Lung (tissue), 12 donors: ENCODE results near the gene PKIG. TPM values are rescaled to one million over a fixed set of nuclear protein-coding genes. Genes with fewer than 3 reads are reported as not detected.

Source experiments
- ATAC-seq: fragments of 200-7000 bp; cut with Tn5 transposase; one replicate; pipeline ENCODE4 v1.9.1; 2020; ENCODE audit warnings: moderate number of reproducible peaks; ENCODE audit not compliant: insufficient read depth, low FRiP score
- DNase-seq, 3 donors: peaks; one replicate each; pipeline ENCODE4 v3.0.0-alpha.2; 2013 to 2017
- H3K27ac ChIP-seq, 2 donors: one replicate each; pipeline ENCODE4 v1.5.1; 2013; ENCODE audit warnings: mild to moderate bottlenecking in 2 of 2, moderate library complexity in 2 of 2, control low read depth in 1 of 2, inconsistent platforms in 1 of 2, low read depth in 1 of 2, low read length in 1 of 2
- H3K27me3 ChIP-seq, 3 donors: one replicate each; pipeline ENCODE4 v1.5.1; 2013; ENCODE audit warnings: low read length in 2 of 3; ENCODE audit not compliant: control insufficient read depth in 3 of 3, insufficient read depth in 3 of 3
- H3K36me3 ChIP-seq, 4 donors: one replicate each; pipeline ENCODE4 v1.5.1; 2013; ENCODE audit warnings: low read length in 4 of 4, mild to moderate bottlenecking in 1 of 4, moderate library complexity in 1 of 4; ENCODE audit not compliant: control insufficient read depth in 4 of 4, insufficient read depth in 4 of 4
- H3K4me1 ChIP-seq, 5 donors: one replicate each; pipeline ENCODE4 v1.5.1; 2013; ENCODE audit warnings: low read length in 5 of 5, mild to moderate bottlenecking in 2 of 5, moderate library complexity in 1 of 5; ENCODE audit not compliant: control insufficient read depth in 5 of 5, insufficient read depth in 5 of 5
- H3K4me3 ChIP-seq: one replicate; pipeline ENCODE4 v1.5.1; 2013; ENCODE audit warnings: mild to moderate bottlenecking, control low read depth, moderate library complexity
- H3K9ac ChIP-seq, 2 donors: one replicate each; pipeline ENCODE4 v1.5.1; 2013; ENCODE audit warnings: low read length in 2 of 2, control low read depth in 1 of 2; ENCODE audit not compliant: insufficient read depth in 1 of 2
- H3K9me3 ChIP-seq, 4 donors: one replicate each; pipeline ENCODE4 v1.5.1; 2013; ENCODE audit warnings: low read length in 3 of 4, mild to moderate bottlenecking in 1 of 4, moderate library complexity in 1 of 4; ENCODE audit not compliant: control insufficient read depth in 4 of 4, insufficient read depth in 3 of 4
- WGBS, 2 donors: extraction: QIAGEN DNeasy Blood & Tissue Kit; methylation state at CpG; one replicate each; pipeline ENCODE4 v1.1.7; 2013; 5-methylcytosine and 5-hydroxymethylcytosine counted together
- polyA plus RNA-seq, 2 donors: library from polyadenylated mRNA; stranded (reverse); fragments of 200-250 nt; gene quantifications; one replicate each; pipeline ENCODE4 v1.2.1, GENCODE V29; 2013
- total RNA-seq, 2 donors: library from RNA; depleted of rRNA in 1 of 2; stranded (reverse); fragments of >200 nt in 1 of 2; gene quantifications; one replicate each; pipeline ENCODE4 v1.2.1, GENCODE V29; 2014 to 2021
- TF ChIP-seq, protein P1 (sequence below): IDR thresholded peaks from 2 replicates; pipeline ENCODE4 v1.5.1; 2012; ENCODE audit warnings: mild to moderate bottlenecking; ENCODE audit errors: control extremely low read depth, extremely low read depth
- donor health status: control.
- donor health status: control.
- donor health status: Bipolar disorder and iron deficiency.
- donor health status: healthy.
- donor health status: DM: yes; HTN: yes; CAD: no.

PKIG gene
- total and polyA plus RNA-seq, 4 donors: 45.7 to 67.8 (median 63.0) TPM

DNA sequence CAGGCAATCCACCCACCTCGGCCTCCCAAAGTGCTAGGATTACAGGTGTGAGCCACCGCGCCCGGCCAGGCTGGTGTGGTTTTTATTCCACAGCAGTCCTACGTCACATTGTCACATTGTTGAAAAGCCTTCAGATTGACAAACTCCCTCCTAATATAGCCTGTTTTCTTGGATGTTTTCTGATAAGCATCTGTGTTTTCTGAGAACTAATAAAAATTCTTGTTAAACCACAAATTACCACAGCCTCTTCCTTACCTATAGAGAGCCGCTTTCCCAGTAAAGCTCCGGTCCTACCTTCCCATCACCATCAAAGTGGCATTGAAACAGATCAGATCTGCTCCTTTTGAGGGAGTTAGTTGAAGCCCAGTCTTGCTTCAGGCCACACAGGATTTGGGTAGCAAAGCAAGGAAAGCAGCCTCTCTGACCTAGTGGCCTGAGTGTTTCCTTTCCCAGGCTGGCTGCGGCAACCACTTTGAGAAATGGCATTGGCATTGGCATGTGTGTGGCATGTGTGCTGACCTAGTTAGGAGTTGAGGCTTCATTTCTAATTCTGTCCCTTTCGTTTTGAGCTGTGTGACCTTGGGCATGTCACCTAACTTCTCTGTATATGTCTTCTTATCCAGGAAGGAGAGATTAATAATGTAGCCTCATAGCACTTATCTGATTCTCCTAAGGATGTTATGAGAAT is 1.7 kb upstream of the PKIG start:
- H3K27ac ChIP-seq: peak overlapping the region; percentile 85 to 92
- no peaks in the 10 kb centered on the region for H3K27me3 ChIP-seq
- DNase-seq: no peak
- H3K9me3 ChIP-seq: no peaks in the 10 kb centered on the region
- peak overlapping the region in 1 of 2 donors; percentile 4 for H3K9ac ChIP-seq
- no peaks in the 10 kb centered on the region for H3K36me3 ChIP-seq
- H3K4me3 ChIP-seq: no peak overlapping the region
- WGBS, 2 donors: 83 to 86% methylated on average over 9 of the region's 9 CpGs
- TF ChIP-seq, protein P1, sequence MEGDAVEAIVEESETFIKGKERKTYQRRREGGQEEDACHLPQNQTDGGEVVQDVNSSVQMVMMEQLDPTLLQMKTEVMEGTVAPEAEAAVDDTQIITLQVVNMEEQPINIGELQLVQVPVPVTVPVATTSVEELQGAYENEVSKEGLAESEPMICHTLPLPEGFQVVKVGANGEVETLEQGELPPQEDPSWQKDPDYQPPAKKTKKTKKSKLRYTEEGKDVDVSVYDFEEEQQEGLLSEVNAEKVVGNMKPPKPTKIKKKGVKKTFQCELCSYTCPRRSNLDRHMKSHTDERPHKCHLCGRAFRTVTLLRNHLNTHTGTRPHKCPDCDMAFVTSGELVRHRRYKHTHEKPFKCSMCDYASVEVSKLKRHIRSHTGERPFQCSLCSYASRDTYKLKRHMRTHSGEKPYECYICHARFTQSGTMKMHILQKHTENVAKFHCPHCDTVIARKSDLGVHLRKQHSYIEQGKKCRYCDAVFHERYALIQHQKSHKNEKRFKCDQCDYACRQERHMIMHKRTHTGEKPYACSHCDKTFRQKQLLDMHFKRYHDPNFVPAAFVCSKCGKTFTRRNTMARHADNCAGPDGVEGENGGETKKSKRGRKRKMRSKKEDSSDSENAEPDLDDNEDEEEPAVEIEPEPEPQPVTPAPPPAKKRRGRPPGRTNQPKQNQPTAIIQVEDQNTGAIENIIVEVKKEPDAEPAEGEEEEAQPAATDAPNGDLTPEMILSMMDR: no peak
- no peak for ATAC-seq
- H3K4me1 ChIP-seq: peaks cover 10 to 60% (median 33%) of the 10 kb centered on the region in 5 donors

- DNase-seq (no peak), ATAC-seq (no peak)
- TF ChIP-seq, protein P1: no peak
- H3K4me1 ChIP-seq: peaks cover 10 to 56% (median 34%) of the 10 kb centered on the region in 5 donors
- H3K36me3 ChIP-seq: no peaks in the 10 kb centered on the region
- WGBS, 2 donors: 73 to 79% methylated on average over 1 of the region's 1 CpG
- peak overlapping the region; percentile 86 to 92 for H3K27ac ChIP-seq
- H3K4me3 ChIP-seq: no peak overlapping the region
- no peaks in the 10 kb centered on the region for H3K9me3 ChIP-seq
- no peaks in the 10 kb centered on the region for H3K27me3 ChIP-seq
- H3K9ac ChIP-seq: no peak overlapping the region
Observed at GRCh38 chr20:44581515-44581914, 864 bp upstream of the PKIG start.

- DNase-seq (peak in 2 of 3 donors; percentile 70 to 73), ATAC-seq (no peak)
- Histone ChIP-seq H3K27me3 (no peaks in the 10 kb centered on the region), H3K4me3 (peak overlapping the region; percentile 48), H3K9ac (peak overlapping the region in 1 of 2 donors; percentile 94), H3K36me3 (no peaks in the 10 kb centered on the region), H3K27ac (peak overlapping the region; percentile 89 to 93), H3K9me3 (no peaks in the 10 kb centered on the region), H3K4me1 (peaks cover 10 to 61% (median 45%) of the 10 kb centered on the region in 5 donors)
- WGBS, 2 donors: 59 to 74% methylated on average over 1 of the region's 1 CpG
- TF ChIP-seq, protein P1: no peak
Observed at GRCh38 chr20:44583157-44583556, 778 bp downstream of the PKIG start.

DNA sequence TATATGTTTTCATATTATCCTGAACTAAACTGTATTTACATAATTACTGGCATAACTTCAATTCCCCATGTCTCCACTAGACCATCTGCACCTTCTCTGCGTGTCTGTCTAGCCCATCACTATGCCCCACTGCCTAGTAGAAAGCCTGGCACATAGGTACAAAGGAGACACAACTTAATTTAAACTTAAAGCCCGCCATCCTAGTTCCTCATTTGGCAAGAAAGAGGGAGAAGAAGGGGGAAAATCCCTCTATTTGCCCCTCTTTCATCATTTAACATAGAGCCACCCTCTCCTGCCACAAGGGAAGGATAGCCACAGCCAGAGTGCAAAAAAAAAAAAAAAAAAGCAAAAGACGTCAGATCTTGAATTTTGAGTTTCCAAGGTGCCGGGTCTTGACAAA is 1.8 kb downstream of the PKIG start:
- H3K27ac ChIP-seq: peak overlapping the region in 1 of 2 donors; percentile 93
- peaks cover 10 to 58% (median 45%) of the 10 kb centered on the region in 5 donors for H3K4me1 ChIP-seq
- no peak for ATAC-seq
- no peak overlapping the region for H3K9ac ChIP-seq
- no peak for DNase-seq
- TF ChIP-seq, protein P1: no peak
- H3K4me3 ChIP-seq: no peak overlapping the region
- 69% methylated on average over 4 of the region's 4 CpGs for WGBS, 2 donors
- H3K36me3 ChIP-seq: no peaks in the 10 kb centered on the region
- H3K27me3 ChIP-seq: no peaks in the 10 kb centered on the region
- H3K9me3 ChIP-seq: no peaks in the 10 kb centered on the region
